ENCODE data around the gene EIF4E3. TPM values are rescaled to one million over a fixed set of nuclear protein-coding genes. Genes with fewer than 3 reads are reported as not detected.

EIF4E3 gene
- total RNA-seq, 1 experiment from 2014 or later: not detected

- H3K4me3 ChIP-seq: no peak overlapping the region
- H3K27me3 ChIP-seq (ENCODE audit: insufficient read depth, low read depth): peaks cover 22% of the 10 kb centered on the region
- H3K79me2 ChIP-seq (ENCODE audit: low read depth): no peaks in the 10 kb centered on the region
- no TSS peak for BruUV-seq (replicated peaks)
- H3K4me2 ChIP-seq: no peak overlapping the region
- H3K27ac ChIP-seq: no peak overlapping the region
- H3K4me1 ChIP-seq (replicated peaks; ENCODE audit: insufficient read depth): no peaks in the 10 kb centered on the region
- H3K9me3 ChIP-seq (ENCODE audit: insufficient read depth, low read depth): no peaks in the 10 kb centered on the region
- no peaks in the 10 kb centered on the region for H3K36me3 ChIP-seq (ENCODE audit: low read depth)
- no peaks in the 10 kb centered on the region for H4K20me1 ChIP-seq (ENCODE audit: insufficient read depth)
- ChIA-PET CTCF (no interaction called here), POLR2A (ENCODE audit: unreplicated experiment) (no interaction called here)
- no peak for DNase-seq
- TF ChIP-seq, protein P1, sequence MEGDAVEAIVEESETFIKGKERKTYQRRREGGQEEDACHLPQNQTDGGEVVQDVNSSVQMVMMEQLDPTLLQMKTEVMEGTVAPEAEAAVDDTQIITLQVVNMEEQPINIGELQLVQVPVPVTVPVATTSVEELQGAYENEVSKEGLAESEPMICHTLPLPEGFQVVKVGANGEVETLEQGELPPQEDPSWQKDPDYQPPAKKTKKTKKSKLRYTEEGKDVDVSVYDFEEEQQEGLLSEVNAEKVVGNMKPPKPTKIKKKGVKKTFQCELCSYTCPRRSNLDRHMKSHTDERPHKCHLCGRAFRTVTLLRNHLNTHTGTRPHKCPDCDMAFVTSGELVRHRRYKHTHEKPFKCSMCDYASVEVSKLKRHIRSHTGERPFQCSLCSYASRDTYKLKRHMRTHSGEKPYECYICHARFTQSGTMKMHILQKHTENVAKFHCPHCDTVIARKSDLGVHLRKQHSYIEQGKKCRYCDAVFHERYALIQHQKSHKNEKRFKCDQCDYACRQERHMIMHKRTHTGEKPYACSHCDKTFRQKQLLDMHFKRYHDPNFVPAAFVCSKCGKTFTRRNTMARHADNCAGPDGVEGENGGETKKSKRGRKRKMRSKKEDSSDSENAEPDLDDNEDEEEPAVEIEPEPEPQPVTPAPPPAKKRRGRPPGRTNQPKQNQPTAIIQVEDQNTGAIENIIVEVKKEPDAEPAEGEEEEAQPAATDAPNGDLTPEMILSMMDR (conservative IDR thresholded peaks at IDR 0.05): no peak
- TF ChIP-seq EZH2 (IDR thresholded peaks at IDR 0.05; ENCODE audit: low read depth): no peak
- H3K9me2 ChIP-seq (ENCODE audit: insufficient read depth): no peaks in the 10 kb centered on the region
- no peak overlapping the region for H2AFZ ChIP-seq
- H3F3A ChIP-seq (ENCODE audit: insufficient read depth, low read depth): no peaks in the 10 kb centered on the region
- intact Hi-C loops (cut with micrococcal nuclease; ENCODE audit: unreplicated experiment): no loop called here
These were observed 90.5 kb downstream of the EIF4E3 start for GRCh38 chr3:71634671-71635070.

DNA sequence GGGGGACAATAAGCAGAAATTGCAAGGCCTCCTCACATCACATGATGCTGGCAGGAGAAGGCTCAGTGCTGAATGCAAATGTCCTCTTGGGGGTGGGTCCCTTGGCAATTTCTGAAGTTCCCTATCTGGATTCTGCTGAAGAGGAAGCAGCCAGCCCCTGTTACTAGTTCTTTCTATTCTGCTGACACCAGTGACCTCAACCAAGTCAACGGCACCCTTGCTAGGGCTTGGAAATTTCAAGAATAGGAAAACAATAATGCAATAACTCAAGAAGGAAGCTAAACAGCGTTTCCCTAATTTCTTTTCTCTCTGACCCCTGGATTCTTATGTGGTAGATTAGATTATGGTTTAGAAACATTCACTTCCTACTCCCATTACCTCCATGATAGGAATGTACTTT is 95.5 kb downstream of the EIF4E3 start:
- CTCF ChIA-PET: no interaction called here
- H3K27ac ChIP-seq: no peak overlapping the region
- H3F3A ChIP-seq (ENCODE audit: insufficient read depth, low read depth): no peaks in the 10 kb centered on the region
- peaks cover 41% of the 10 kb centered on the region for H3K27me3 ChIP-seq (ENCODE audit: insufficient read depth, low read depth)
- H3K9me2 ChIP-seq (ENCODE audit: insufficient read depth): no peaks in the 10 kb centered on the region
- POLR2A ChIA-PET (ENCODE audit: unreplicated experiment): no interaction called here
- intact Hi-C loops (cut with micrococcal nuclease; ENCODE audit: unreplicated experiment): no loop called here
- no peak overlapping the region for H3K4me2 ChIP-seq
- H2AFZ ChIP-seq: no peak overlapping the region
- H4K20me1 ChIP-seq (ENCODE audit: insufficient read depth): no peaks in the 10 kb centered on the region
- H3K79me2 ChIP-seq (ENCODE audit: low read depth): no peaks in the 10 kb centered on the region
- TF ChIP-seq, protein P1 (conservative IDR thresholded peaks at IDR 0.05): no peak
- no peaks in the 10 kb centered on the region for H3K36me3 ChIP-seq (ENCODE audit: low read depth)
- H3K4me1 ChIP-seq (replicated peaks; ENCODE audit: insufficient read depth): no peaks in the 10 kb centered on the region
- no peaks in the 10 kb centered on the region for H3K9me3 ChIP-seq (ENCODE audit: insufficient read depth, low read depth)
- no TSS peak for BruUV-seq (replicated peaks)
- no peak overlapping the region for H3K4me3 ChIP-seq
- no peak for DNase-seq

GRCh38 chr3:71629289-71629688 is 95.9 kb downstream of the EIF4E3 start:
- POLR2A ChIA-PET (ENCODE audit: unreplicated experiment): no interaction called here
- Histone ChIP-seq H3K27ac (no peak overlapping the region), H4K20me1 (ENCODE audit: insufficient read depth) (no peaks in the 10 kb centered on the region), H3K4me2 (no peak overlapping the region), H3K4me1 (replicated peaks; ENCODE audit: insufficient read depth) (no peaks in the 10 kb centered on the region), H3K27me3 (ENCODE audit: insufficient read depth, low read depth) (peaks cover 45% of the 10 kb centered on the region), H3K79me2 (ENCODE audit: low read depth) (no peaks in the 10 kb centered on the region), H3F3A (ENCODE audit: insufficient read depth, low read depth) (no peaks in the 10 kb centered on the region), H3K9me2 (ENCODE audit: insufficient read depth) (no peaks in the 10 kb centered on the region), H3K4me3 (no peak overlapping the region), H3K9me3 (ENCODE audit: insufficient read depth, low read depth) (no peaks in the 10 kb centered on the region), H3K36me3 (ENCODE audit: low read depth) (no peaks in the 10 kb centered on the region), H2AFZ (no peak overlapping the region)
- intact Hi-C loops (cut with micrococcal nuclease; ENCODE audit: unreplicated experiment): no loop called here
- CTCF ChIA-PET: no interaction called here
- BruUV-seq (replicated peaks): no TSS peak
- TF ChIP-seq, protein P1 (conservative IDR thresholded peaks at IDR 0.05): no peak
- no peak for TF ChIP-seq EZH2 (IDR thresholded peaks at IDR 0.05; ENCODE audit: low read depth)
- DNase-seq: no peak
